ENCODE results near the gene TMEM52B. TPM values are rescaled to one million over a fixed set of nuclear protein-coding genes. Genes with fewer than 3 reads are reported as not detected.

The TMEM52B gene
- total and polyA plus RNA-seq, 2 experiments from 2014 or later = not detected

- DNase-seq (ENCODE audit: low spot score) = no peak
- no peak overlapping the region for H3K4me3 Mint-ChIP-seq
Measured at GRCh38 chr12:10163084-10163483, 15.7 kb upstream of the TMEM52B start.

More at GRCh38 chr12:10163084-10163483, 15.7 kb upstream of the TMEM52B start:
- H3K9me3 Mint-ChIP-seq = no peaks in the 10 kb centered on the region
- H3K9me2 ChIP-seq (ENCODE audit: insufficient read depth) = no peaks in the 10 kb centered on the region
- no peak overlapping the region for H3K4me2 ChIP-seq
- no peak overlapping the region for H3K27ac Mint-ChIP-seq
- H2AFZ ChIP-seq = no peak overlapping the region
- H3K27me3 Mint-ChIP-seq (ENCODE audit: insufficient read depth, low read depth, poor library complexity) = no peaks in the 10 kb centered on the region
- ATAC-seq = no peak
- no peak for TF ChIP-seq ETS1 (IDR thresholded peaks at IDR 0.05)
- TF ChIP-seq ZNF331 (CRISPR knock-in tag; IDR thresholded peaks at IDR 0.05; ENCODE audit: low read depth) = no peak
- TF ChIP-seq NANOG (IDR thresholded peaks at IDR 0.05; ENCODE audit: borderline replicate concordance) = no peak
- no peak for TF ChIP-seq POLR2AphosphoS5 (IDR thresholded peaks at IDR 0.05; ENCODE audit: low read depth)
- no peak for TF ChIP-seq CREB1 (CRISPR knock-in tag; IDR thresholded peaks at IDR 0.05; ENCODE audit: low read depth)
- no peak for TF ChIP-seq REST (IDR thresholded peaks at IDR 0.05; ENCODE audit: unreplicated experiment)
- TF ChIP-seq ZNF462 (CRISPR knock-in tag; IDR thresholded peaks at IDR 0.05) = no peak
- TF ChIP-seq, protein P1, sequence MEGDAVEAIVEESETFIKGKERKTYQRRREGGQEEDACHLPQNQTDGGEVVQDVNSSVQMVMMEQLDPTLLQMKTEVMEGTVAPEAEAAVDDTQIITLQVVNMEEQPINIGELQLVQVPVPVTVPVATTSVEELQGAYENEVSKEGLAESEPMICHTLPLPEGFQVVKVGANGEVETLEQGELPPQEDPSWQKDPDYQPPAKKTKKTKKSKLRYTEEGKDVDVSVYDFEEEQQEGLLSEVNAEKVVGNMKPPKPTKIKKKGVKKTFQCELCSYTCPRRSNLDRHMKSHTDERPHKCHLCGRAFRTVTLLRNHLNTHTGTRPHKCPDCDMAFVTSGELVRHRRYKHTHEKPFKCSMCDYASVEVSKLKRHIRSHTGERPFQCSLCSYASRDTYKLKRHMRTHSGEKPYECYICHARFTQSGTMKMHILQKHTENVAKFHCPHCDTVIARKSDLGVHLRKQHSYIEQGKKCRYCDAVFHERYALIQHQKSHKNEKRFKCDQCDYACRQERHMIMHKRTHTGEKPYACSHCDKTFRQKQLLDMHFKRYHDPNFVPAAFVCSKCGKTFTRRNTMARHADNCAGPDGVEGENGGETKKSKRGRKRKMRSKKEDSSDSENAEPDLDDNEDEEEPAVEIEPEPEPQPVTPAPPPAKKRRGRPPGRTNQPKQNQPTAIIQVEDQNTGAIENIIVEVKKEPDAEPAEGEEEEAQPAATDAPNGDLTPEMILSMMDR (conservative IDR thresholded peaks at IDR 0.05; ENCODE audit: low read depth in 2 of 2) = no peak
- no peak for TF ChIP-seq EZH2 (IDR thresholded peaks at IDR 0.05; ENCODE audit: low read depth, unreplicated experiment)
- TF ChIP-seq EZH2phosphoT487 (IDR thresholded peaks at IDR 0.05; ENCODE audit: unreplicated experiment) = no peak
- no peak for TF ChIP-seq JUNB (IDR thresholded peaks at IDR 0.05; ENCODE audit: unreplicated experiment)
- no peak for TF ChIP-seq STAT1 (IDR thresholded peaks at IDR 0.05; ENCODE audit: unreplicated experiment)
- TF ChIP-seq ZNF114 (CRISPR knock-in tag; IDR thresholded peaks at IDR 0.05) = no peak
- H3K27me3 ChIP-seq (ENCODE audit: insufficient read depth) = no peaks in the 10 kb centered on the region
- H3K4me1 Mint-ChIP-seq = no peaks in the 10 kb centered on the region; the same call in 2 of the 3 replicates
- H3K36me3 Mint-ChIP-seq (ENCODE audit: low read depth) = no peaks in the 10 kb centered on the region
- H3K36me3 ChIP-seq (ENCODE audit: insufficient read depth) = no peaks in the 10 kb centered on the region
- H3F3A ChIP-seq (replicated peaks; ENCODE audit: low read depth) = no peaks in the 10 kb centered on the region
- H3K4me3 ChIP-seq = no peak overlapping the region
- H4K20me1 ChIP-seq (replicated peaks; ENCODE audit: insufficient read depth) = no peaks in the 10 kb centered on the region
- no peak overlapping the region for H3K27ac ChIP-seq (ENCODE audit: low read depth)
- H3K4me1 ChIP-seq (ENCODE audit: insufficient read depth) = no peaks in the 10 kb centered on the region
- no peaks in the 10 kb centered on the region for H3K79me2 ChIP-seq (replicated peaks; ENCODE audit: insufficient read depth)

All from GM23338 (cell line).